GM12878 (cell line): ENCODE data around the gene MAN1B1. TPM values are rescaled to one million over a fixed set of nuclear protein-coding genes. Genes with fewer than 3 reads are reported as not detected.

Experiments
- ATAC-seq: fragments of 200-7000 bp; cut with Tn5 transposase; 3 replicates; pipeline ENCODE4 v1.9.1; 2020; ENCODE audit warnings: mild to moderate bottlenecking, moderate library complexity
- BruUV-seq: library from RNA; stranded (reverse); fragments of 400-500 nt; replicated peaks from 2 replicates; lab custom pipeline; 2021; lab: Mats Ljungman, UMichigan
- CTCF ChIA-PET: fragments of 300-600 bp; sonication (Branson Sonifier 250); formaldehyde crosslinking; extraction: SDS; loops from one replicate; lab custom pipeline; 2021; ENCODE audit warnings: inconsistent platforms; lab: Yijun Ruan, JAX
- POLR2A ChIA-PET: fragments of 350-600 bp; formaldehyde crosslinking; extraction: SDS; loops from one replicate; lab custom pipeline; 2021; ENCODE audit warnings: inconsistent platforms; lab: Charles Lee
- RAD21 ChIA-PET: fragments of 300-600 bp; sonication (Branson Sonifier 250); formaldehyde crosslinking; loops from one replicate; lab custom pipeline; 2023; ENCODE audit warnings: antibody characterized with exemption; ENCODE audit not compliant: unreplicated experiment; lab: Charles Lee
- SMC1A ChIA-PET: fragments of 300-600 bp; sonication (Branson Sonifier 250); formaldehyde crosslinking; loops from one replicate; lab custom pipeline; 2023; ENCODE audit not compliant: unreplicated experiment, uncharacterized antibody; lab: Charles Lee
- DNase-seq: peaks from one replicate; pipeline ENCODE4 v3.0.0-alpha.2; 2011; ENCODE audit warnings: low read depth, low spot score
- FAIRE-seq: peaks from 3 replicates; lab custom pipeline; 2011; peaks lifted over from hg19 to GRCh38; lab: Jason Lieb, UNC
- H2AFZ ChIP-seq: 2 replicates; pipeline ENCODE4 v1.6.0; 2011; ENCODE audit warnings: low read depth, low read length, control low read depth; ENCODE audit not compliant: control insufficient read depth
- H3K27ac ChIP-seq: 2 replicates; pipeline ENCODE4 v1.5.1; 2011; ENCODE audit warnings: control low read depth; ENCODE audit not compliant: control insufficient read depth, insufficient read depth
- H3K27me3 ChIP-seq, 2 experiments: replicated peaks in 1 of 2; 2 replicates each; pipeline versions ENCODE4 v1.6.0 to v1.6.1; 2011; ENCODE audit warnings: low read length in 1 of 2; ENCODE audit not compliant: control insufficient read depth in 2 of 2, insufficient read depth in 2 of 2
- H3K36me3 ChIP-seq, 2 experiments: 2 replicates each; pipeline ENCODE4 v1.5.1; 2011; ENCODE audit warnings: low read length in 1 of 2; ENCODE audit not compliant: control insufficient read depth in 2 of 2, insufficient read depth in 2 of 2
- H3K4me1 ChIP-seq: 2 replicates; pipeline ENCODE4 v1.6.1; 2011; ENCODE audit warnings: mild to moderate bottlenecking, low read length, moderate library complexity, mixed read lengths; ENCODE audit not compliant: control insufficient read depth, insufficient read depth
- H3K4me2 ChIP-seq: 2 replicates; pipeline ENCODE4 v1.6.0; 2011; ENCODE audit warnings: control low read depth; ENCODE audit not compliant: control insufficient read depth, insufficient read depth
- H3K4me3 ChIP-seq: fragments of 200-600 bp; sonication (generic); 2 replicates; pipeline ENCODE4 v1.5.1; 2016
- H3K79me2 ChIP-seq: 2 replicates; pipeline ENCODE4 v1.6.0; 2011; ENCODE audit warnings: low read length; ENCODE audit not compliant: control insufficient read depth, insufficient read depth
- H3K9ac ChIP-seq: 2 replicates; pipeline ENCODE4 v1.8.0; 2011; ENCODE audit warnings: low read length, control low read depth, mixed read lengths; ENCODE audit not compliant: control insufficient read depth, insufficient read depth
- H3K9me3 ChIP-seq: replicated peaks from 3 replicates; pipeline ENCODE4 v1.5.1; 2011; ENCODE audit warnings: mild to moderate bottlenecking, low read length; ENCODE audit not compliant: control insufficient read depth, insufficient read depth
- H4K20me1 ChIP-seq: 2 replicates; pipeline ENCODE4 v1.6.0; 2011; ENCODE audit not compliant: control insufficient read depth, insufficient read depth
- BACH1 ChIP-seq: fragments of 450-650 bp; IDR thresholded peaks from 2 replicates; pipeline ENCODE4 v1.6.1; 2017; ENCODE audit warnings: mild to moderate bottlenecking, borderline replicate concordance
- CEBPB ChIP-seq, 2 experiments: fragments of 150-350 bp in 1 of 2; IDR thresholded peaks; 2 replicates each; pipeline ENCODE4 v1.6.1; 2012 to 2014; ENCODE audit warnings: low read depth in 2 of 2, low read length in 2 of 2, borderline replicate concordance in 1 of 2, inconsistent platforms in 1 of 2
- CHD2 ChIP-seq: IDR thresholded peaks from 2 replicates; pipeline ENCODE4 v1.6.1; 2011; ENCODE audit warnings: low read depth, low read length, improper control_type of control experiment, borderline replicate concordance
- CREM ChIP-seq: IDR thresholded peaks from 2 replicates; pipeline ENCODE4 v1.6.1; 2014; ENCODE audit warnings: antibody characterized with exemption, low read depth
- DPF2 ChIP-seq: fragments of 450-650 bp; IDR thresholded peaks from 2 replicates; pipeline ENCODE4 v1.6.1; 2017; ENCODE audit warnings: mild to moderate bottlenecking
- EP300 ChIP-seq, 2 experiments: fragments of 150-350 bp in 1 of 2; IDR thresholded peaks; 2 replicates each; pipeline ENCODE4 v1.6.1; 2011 to 2012; ENCODE audit warnings: low read depth in 2 of 2, low read length in 2 of 2, borderline replicate concordance in 1 of 2, improper control_type of control experiment in 1 of 2, inconsistent platforms in 1 of 2; ENCODE audit not compliant: control insufficient read depth in 1 of 2
- GATAD2B ChIP-seq: fragments of 450-650 bp; conservative IDR thresholded peaks from 2 replicates; pipeline ENCODE4 v1.6.1; 2017; ENCODE audit warnings: low read depth, mild to moderate bottlenecking, moderate library complexity
- IKZF1 ChIP-seq: fragments of 450-650 bp; conservative IDR thresholded peaks from 2 replicates; pipeline ENCODE4 v1.6.1; 2017; ENCODE audit warnings: antibody characterized with exemption, mild to moderate bottlenecking
- LARP7 ChIP-seq: fragments of 450-650 bp; IDR thresholded peaks from 2 replicates; pipeline ENCODE4 v1.6.1; 2017; ENCODE audit warnings: mild to moderate bottlenecking
- MYC ChIP-seq: IDR thresholded peaks from 2 replicates; pipeline ENCODE4 v1.6.1; 2011; ENCODE audit warnings: mild to moderate bottlenecking, low read length, moderate library complexity, inconsistent platforms; ENCODE audit not compliant: insufficient read depth, insufficient replicate concordance, insufficient read length, severe bottlenecking
- PAX5 ChIP-seq: IDR thresholded peaks from 2 replicates; pipeline ENCODE4 v1.6.1; 2011; ENCODE audit warnings: low read depth, low read length, borderline replicate concordance
- POLR2AphosphoS2 ChIP-seq: IDR thresholded peaks from 2 replicates; pipeline ENCODE4 v1.6.1; 2011; ENCODE audit warnings: low read depth, mild to moderate bottlenecking, low read length, improper control_type of control experiment, moderate library complexity
- REST ChIP-seq: IDR thresholded peaks from 2 replicates; pipeline ENCODE4 v1.6.1; 2012; ENCODE audit warnings: mild to moderate bottlenecking, low read depth, low read length
- SIN3A ChIP-seq: IDR thresholded peaks from 2 replicates; pipeline ENCODE4 v1.6.1; 2012; ENCODE audit warnings: low read depth, low read length, improper control_type of control experiment
- SP1 ChIP-seq: IDR thresholded peaks from one replicate; pipeline ENCODE4 v1.6.1; 2011; ENCODE audit warnings: low read depth, low read length
- TAF1 ChIP-seq: IDR thresholded peaks from 2 replicates; pipeline ENCODE4 v1.6.1; 2011; ENCODE audit warnings: mild to moderate bottlenecking, low read depth, low read length, borderline replicate concordance
- TARDBP ChIP-seq: IDR thresholded peaks from 2 replicates; pipeline ENCODE4 v1.6.1; 2016; ENCODE audit warnings: borderline replicate concordance
- WGBS: methylation state at CpG from one replicate; pipeline ENCODE4 v1.1.6; 2016; ENCODE audit warnings: low lambda C conversion rate; ENCODE audit not compliant: insufficient replicate concordance, insufficient coverage; ENCODE audit errors: missing lambda C conversion rate; 5-methylcytosine and 5-hydroxymethylcytosine counted together
- in situ Hi-C: fragments of 300-500 bp; cut with MboI; formaldehyde crosslinking; loops from 9 replicates; pipeline ENCODE4 v1.14.3; 2018; ENCODE audit warnings: mixed read lengths
- intact Hi-C: fragments of 100-400 bp; cut with micrococcal nuclease; formaldehyde crosslinking; loops from one replicate; pipeline ENCODE4 v1.14.2; 2022; ENCODE audit not compliant: unreplicated experiment
- polyA plus RNA-seq, 11 experiments: library from polyadenylated mRNA; depleted of rRNA in 4 of 11; unstranded in 6 of 11; stranded (reverse) in 5 of 11; fragments of >200 nt; fragmentation: Nextera tagmentation in 4 of 11; fragmentation: Illumina TruSeq in 1 of 11; extraction: Ambion mirVana in 4 of 11; extraction: Trizol in 1 of 11; gene quantifications; 1 replicate in 1 of 11; 2 replicates in 10 of 11; pipeline versions ENCODE4 v1.2.1 to v1.2.3, GENCODE V29; 2011 to 2016; ENCODE audit warnings: inconsistent platforms in 2 of 11, missing spikeins in 2 of 11, low read depth in 1 of 11
- total RNA-seq, 4 experiments: library from RNA; depleted of rRNA in 3 of 4; stranded (reverse); fragments of >200 nt in 3 of 4; fragmentation: Illumina TruSeq in 1 of 4; extraction: Trizol in 1 of 4; gene quantifications; 2 replicates each; pipeline versions ENCODE4 v1.2.1 to v1.2.3, GENCODE V29; 2013 to 2021

MAN1B1 gene
- total and polyA plus RNA-seq, 10 of the 15 experiments (the other 5 are each of a cell fraction or from before 2014, with no cell fraction given) = 0.71 to 34.1 (median 22.7) TPM

- ChIA-PET RAD21 (interaction anchor here (0.6 to 1.6 kb wide), 4 partner anchors 9 to 31 kb away, joined by 3 to 9 read pairs (median 6); partner anchors contain the start of gene MAN1B1), CTCF (no interaction called here), SMC1A (interaction anchor here (1.1 to 2.1 kb wide), 2 partner anchors 9 to 10 kb away, joined by 3 to 11 read pairs; partner anchors contain the start of gene MAN1B1), POLR2A (interaction anchor here (0.5 to 1.8 kb wide), 6 partner anchors 8 to 377 kb away, joined by 3 to 11 read pairs (median 5); partner anchors contain the start of genes MAN1B1 and TUBB4B)
- H4K20me1 ChIP-seq = no peaks in the 10 kb centered on the region; the same call in 1 of the 2 replicates
- FAIRE-seq (no peak), DNase-seq (no peak), ATAC-seq (peak; percentile 53)
- peak overlapping the region; percentile 68 for H3K9ac ChIP-seq
- peaks cover 8% of the 10 kb centered on the region for H3K79me2 ChIP-seq
- peak overlapping the region; percentile 66 for H3K4me3 ChIP-seq
- WGBS = 33% methylated on average over 43 of the region's 76 CpGs
- peaks cover 23% of the 10 kb centered on the region for H3K4me1 ChIP-seq
- in situ Hi-C loops = no loop called here
- H3K9me3 ChIP-seq = no peaks in the 10 kb centered on the region
- peaks cover 0 to 5% of the 10 kb centered on the region in 2 experiments; a peak in 3 of 4 replicates for H3K36me3 ChIP-seq
- H2AFZ ChIP-seq = peak overlapping the region; percentile 11
- TSS peak; percentile 59 for BruUV-seq
- H3K27ac ChIP-seq = 0 out of 2 replicates have a peak overlapping the region, but pooled peaks have one; percentile 22
- H3K27me3 ChIP-seq = no peaks in the 10 kb centered on the region
- intact Hi-C loops = no loop called here
- H3K4me2 ChIP-seq = peak overlapping the region; percentile 72
- TF ChIP-seq EP300 (IDR thresholded peaks at IDR 0.05; ENCODE audit: borderline replicate concordance in 1 of 2, control insufficient read depth in 1 of 2, low read depth in 2 of 2, low read length in 2 of 2) (no peak), SP1 (peak; percentile 26), REST (no peak), TAF1 (no peak), CHD2 (0 out of 2 replicates have a peak, but pooled peaks have one; percentile 30), CEBPB (IDR thresholded peaks at IDR 0.05; ENCODE audit: borderline replicate concordance in 1 of 2, low read depth in 2 of 2, low read length in 2 of 2) (no peak), LARP7 (0 out of 2 replicates have a peak, but pooled peaks have one; percentile 13), SIN3A (0 out of 2 replicates have a peak, but pooled peaks have one; percentile 28), TARDBP (no peak), BACH1 (0 out of 2 replicates have a peak, but pooled peaks have one; percentile 25), DPF2 (peak; percentile 51; the same call in 1 of the 2 replicates), MYC (peak; percentile 2), PAX5 (0 out of 2 replicates have a peak, but pooled peaks have one; percentile 21), CREM (no peak), IKZF1 (0 out of 2 replicates have a peak, but pooled peaks have one; percentile 14), POLR2AphosphoS2 (no peak), GATAD2B (0 out of 2 replicates have a peak, but pooled peaks have one; percentile 48)
These were observed 8.8 kb upstream of the MAN1B1 start for GRCh38 chr9:137077758-137078693.
